ENCODE results near the gene ST3GAL2.
A peak's percentile ranks its signal among the peaks of the same experiment; 100 is the strongest.

The ST3GAL2 gene

DNA sequence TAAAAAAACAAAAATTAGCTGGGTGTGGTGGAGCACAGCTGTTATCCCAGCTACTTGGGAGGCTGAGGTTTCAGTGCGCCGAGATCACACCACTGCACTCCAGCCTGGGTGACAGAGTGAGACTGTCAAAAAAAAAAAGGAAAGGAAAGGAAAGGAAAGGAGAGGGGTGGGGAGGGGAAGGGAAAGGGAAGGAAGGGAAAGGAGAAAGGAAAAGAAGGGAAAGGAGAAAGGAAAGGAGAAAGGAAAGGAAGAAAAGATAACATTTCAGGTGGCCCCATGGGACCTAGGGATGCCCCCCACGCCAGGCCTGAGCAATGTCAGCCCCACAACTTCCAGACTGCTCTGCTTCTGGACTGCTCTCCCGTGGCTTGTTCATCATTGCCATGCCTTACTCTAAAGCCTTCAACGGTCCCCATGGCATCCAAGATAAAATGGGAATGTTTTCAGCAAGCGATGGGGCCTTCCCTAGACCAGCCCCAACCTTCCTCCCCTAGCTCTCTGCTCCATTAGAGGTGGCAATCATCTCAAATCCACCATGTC lies 55.4 kb downstream of the ST3GAL2 start:
- TF ChIP-seq, protein P1, sequence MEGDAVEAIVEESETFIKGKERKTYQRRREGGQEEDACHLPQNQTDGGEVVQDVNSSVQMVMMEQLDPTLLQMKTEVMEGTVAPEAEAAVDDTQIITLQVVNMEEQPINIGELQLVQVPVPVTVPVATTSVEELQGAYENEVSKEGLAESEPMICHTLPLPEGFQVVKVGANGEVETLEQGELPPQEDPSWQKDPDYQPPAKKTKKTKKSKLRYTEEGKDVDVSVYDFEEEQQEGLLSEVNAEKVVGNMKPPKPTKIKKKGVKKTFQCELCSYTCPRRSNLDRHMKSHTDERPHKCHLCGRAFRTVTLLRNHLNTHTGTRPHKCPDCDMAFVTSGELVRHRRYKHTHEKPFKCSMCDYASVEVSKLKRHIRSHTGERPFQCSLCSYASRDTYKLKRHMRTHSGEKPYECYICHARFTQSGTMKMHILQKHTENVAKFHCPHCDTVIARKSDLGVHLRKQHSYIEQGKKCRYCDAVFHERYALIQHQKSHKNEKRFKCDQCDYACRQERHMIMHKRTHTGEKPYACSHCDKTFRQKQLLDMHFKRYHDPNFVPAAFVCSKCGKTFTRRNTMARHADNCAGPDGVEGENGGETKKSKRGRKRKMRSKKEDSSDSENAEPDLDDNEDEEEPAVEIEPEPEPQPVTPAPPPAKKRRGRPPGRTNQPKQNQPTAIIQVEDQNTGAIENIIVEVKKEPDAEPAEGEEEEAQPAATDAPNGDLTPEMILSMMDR (IDR thresholded peaks at IDR 0.05; ENCODE audit: low read depth, low read length), result no peak

DNA sequence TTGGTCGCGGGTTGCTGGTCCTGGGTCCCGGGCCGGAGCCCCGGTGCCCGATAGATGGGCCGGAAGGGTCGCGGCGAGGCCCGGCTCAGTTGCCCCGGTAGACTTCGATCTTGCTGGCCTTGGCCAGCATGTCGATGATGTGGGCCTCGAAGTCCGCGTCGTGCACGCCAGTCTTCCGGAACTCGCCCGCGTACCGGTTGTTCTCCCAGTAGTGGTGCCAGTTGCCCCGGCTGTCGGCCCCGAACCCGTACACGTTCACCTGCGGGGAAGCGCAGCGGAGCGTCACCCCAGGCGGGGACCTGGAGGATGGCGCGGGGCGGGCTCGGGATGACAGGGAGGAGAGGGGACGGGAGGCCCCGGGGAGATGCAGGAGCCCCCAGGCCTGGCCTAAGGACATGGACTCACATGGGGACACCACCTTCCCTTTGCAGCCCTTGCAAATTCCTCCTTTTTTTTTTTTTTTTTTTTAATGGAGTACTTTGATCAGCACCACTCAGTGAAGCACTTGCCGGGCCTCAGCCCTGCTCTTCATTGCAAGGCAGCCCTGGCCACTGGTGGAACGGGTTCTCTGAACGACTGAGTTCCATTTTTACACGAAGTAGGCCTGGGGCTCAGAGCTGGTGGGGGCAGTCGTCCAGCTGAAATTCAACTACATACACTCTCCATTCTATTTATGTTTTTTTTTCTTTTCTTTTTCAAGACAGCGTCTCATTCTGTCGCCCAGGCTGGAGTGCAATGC lies 57.1 kb downstream of the ST3GAL2 start:
- Histone ChIP-seq H3K4me3 (ENCODE audit: low read depth, low read length) (peak overlapping the region; percentile 97), H3K4me1 (no peaks in the 10 kb centered on the region), H3K9me3 (no peaks in the 10 kb centered on the region), H3K36me3 (peaks cover 13% of the 10 kb centered on the region), H3K27me3 (no peaks in the 10 kb centered on the region)
- TF ChIP-seq, protein P1 (IDR thresholded peaks at IDR 0.05; ENCODE audit: low read depth, low read length), result no peak
- DNase-seq, result no peak

More for the DNA sequence above, 55.4 kb downstream of the ST3GAL2 start:
- Histone ChIP-seq H3K36me3 (peaks cover 19% of the 10 kb centered on the region), H3K27me3 (no peaks in the 10 kb centered on the region), H3K4me1 (no peaks in the 10 kb centered on the region), H3K9me3 (no peaks in the 10 kb centered on the region), H3K4me3 (ENCODE audit: low read depth, low read length) (no peak overlapping the region)
- no peak for DNase-seq

GRCh38 chr16:70380919-70381603 lies 57.8 kb downstream of the ST3GAL2 start:
- Histone ChIP-seq H3K36me3 (peaks cover 15% of the 10 kb centered on the region), H3K4me3 (ENCODE audit: low read depth, low read length) (peak overlapping the region; percentile 97), H3K27me3 (no peaks in the 10 kb centered on the region), H3K9me3 (no peaks in the 10 kb centered on the region), H3K4me1 (no peaks in the 10 kb centered on the region)
- TF ChIP-seq, protein P1 (IDR thresholded peaks at IDR 0.05; ENCODE audit: low read depth, low read length), result peak; percentile 37
- peak; percentile 98 for DNase-seq

DNA sequence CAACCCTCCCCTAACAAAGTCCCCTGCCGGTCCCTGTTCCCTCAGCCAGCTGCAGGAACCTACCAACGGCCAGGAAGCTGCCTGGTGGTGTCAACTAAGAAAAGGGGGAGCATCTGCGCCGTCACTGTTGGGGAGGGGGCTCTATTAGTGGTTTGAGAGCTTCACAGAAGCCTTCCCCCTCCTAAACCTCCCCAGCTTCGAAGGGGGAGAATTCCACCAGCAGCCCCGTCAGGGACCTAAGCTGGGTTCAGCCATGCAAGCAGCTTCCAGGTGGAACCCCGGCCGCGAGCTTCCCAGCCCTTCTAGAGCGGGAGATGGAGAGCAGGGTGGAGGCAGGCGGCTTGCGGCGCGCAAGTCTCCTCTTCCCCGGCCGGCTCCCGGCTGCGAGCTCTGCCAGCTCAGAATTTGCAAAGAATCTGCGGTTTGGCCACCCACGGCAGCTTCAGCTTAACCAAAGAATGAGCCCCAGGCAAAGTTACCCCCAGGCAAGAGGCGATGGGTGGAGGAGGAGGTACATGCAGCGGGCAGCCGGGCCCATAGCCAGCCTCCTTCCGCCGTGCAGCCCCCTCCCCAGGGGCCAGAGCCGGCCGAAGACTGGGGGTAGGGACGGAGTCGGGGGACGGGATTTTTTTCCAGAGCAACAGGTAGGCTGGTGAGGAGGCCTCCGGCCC lies 58.5 kb downstream of the ST3GAL2 start:
- peak; percentile 51 for DNase-seq
- Histone ChIP-seq H3K4me3 (ENCODE audit: low read depth, low read length) (peak overlapping the region; percentile 97), H3K27me3 (no peaks in the 10 kb centered on the region), H3K4me1 (no peaks in the 10 kb centered on the region), H3K36me3 (peaks cover 22% of the 10 kb centered on the region), H3K9me3 (no peaks in the 10 kb centered on the region)
- TF ChIP-seq, protein P1 (IDR thresholded peaks at IDR 0.05; ENCODE audit: low read depth, low read length), result no peak

DNA sequence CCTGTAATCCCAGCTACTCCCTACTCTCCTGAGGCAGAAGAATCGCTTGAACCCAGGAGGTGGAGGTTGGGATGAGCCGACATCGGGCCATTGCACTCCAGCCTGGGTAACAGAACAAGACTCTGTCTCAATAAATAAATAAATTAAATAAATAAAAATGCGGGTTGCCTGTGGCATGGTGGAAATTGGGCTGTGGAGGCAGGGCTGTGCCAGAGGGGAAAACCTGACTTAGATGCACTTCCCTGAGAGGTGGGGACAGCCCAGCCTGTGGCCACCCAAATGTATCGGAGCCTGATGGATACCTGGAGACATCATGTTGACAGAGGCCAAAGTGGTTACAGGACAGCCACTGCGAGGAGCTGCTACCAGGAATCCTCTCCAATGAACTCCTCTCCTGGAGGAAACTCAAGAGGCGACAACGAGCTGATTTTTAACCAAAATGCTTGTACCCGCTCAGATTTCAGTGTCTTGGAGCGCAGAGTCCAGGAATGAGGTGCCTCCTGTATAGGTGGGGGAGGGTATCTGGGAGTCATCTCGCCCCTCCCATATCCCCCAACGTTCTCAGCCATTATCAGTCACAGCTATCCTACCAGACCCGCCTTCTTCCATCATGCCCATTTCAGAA lies 59.9 kb downstream of the ST3GAL2 start:
- no peak for DNase-seq
- no peaks in the 10 kb centered on the region for H3K9me3 ChIP-seq
- TF ChIP-seq, protein P1 (IDR thresholded peaks at IDR 0.05; ENCODE audit: low read depth, low read length), result no peak
- no peak overlapping the region; the same call in 1 of the 2 replicates for H3K4me3 ChIP-seq (ENCODE audit: low read depth, low read length)
- H3K36me3 ChIP-seq, result peaks cover 33% of the 10 kb centered on the region
- no peaks in the 10 kb centered on the region for H3K4me1 ChIP-seq
- H3K27me3 ChIP-seq, result no peaks in the 10 kb centered on the region
